ENCODE results near the gene ANK3.

GRCh38 chr10:60305380-60305892 is 84.2 kb downstream of the ANK3 start:
- TF ChIP-seq, protein P1, sequence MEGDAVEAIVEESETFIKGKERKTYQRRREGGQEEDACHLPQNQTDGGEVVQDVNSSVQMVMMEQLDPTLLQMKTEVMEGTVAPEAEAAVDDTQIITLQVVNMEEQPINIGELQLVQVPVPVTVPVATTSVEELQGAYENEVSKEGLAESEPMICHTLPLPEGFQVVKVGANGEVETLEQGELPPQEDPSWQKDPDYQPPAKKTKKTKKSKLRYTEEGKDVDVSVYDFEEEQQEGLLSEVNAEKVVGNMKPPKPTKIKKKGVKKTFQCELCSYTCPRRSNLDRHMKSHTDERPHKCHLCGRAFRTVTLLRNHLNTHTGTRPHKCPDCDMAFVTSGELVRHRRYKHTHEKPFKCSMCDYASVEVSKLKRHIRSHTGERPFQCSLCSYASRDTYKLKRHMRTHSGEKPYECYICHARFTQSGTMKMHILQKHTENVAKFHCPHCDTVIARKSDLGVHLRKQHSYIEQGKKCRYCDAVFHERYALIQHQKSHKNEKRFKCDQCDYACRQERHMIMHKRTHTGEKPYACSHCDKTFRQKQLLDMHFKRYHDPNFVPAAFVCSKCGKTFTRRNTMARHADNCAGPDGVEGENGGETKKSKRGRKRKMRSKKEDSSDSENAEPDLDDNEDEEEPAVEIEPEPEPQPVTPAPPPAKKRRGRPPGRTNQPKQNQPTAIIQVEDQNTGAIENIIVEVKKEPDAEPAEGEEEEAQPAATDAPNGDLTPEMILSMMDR (IDR thresholded peaks at IDR 0.05), result no peak
- TF ChIP-seq POLR2A (IDR thresholded peaks at IDR 0.05), result no peak

All from tibial nerve (tissue), 3 donors.